ENCODE measurements around the gene MAP4K5. TPM values are rescaled to one million over a fixed set of nuclear protein-coding genes. Genes with fewer than 3 reads are reported as not detected.
"Not testable (repeated sequence)": the region's sequence is repeated elsewhere in the genome, so short reads cannot be mapped to it uniquely, and the experiment has no call there.

Gene MAP4K5
- total RNA-seq, 4 donors from 2014 or later: 81.5 to 138 (median 107) TPM

DNA sequence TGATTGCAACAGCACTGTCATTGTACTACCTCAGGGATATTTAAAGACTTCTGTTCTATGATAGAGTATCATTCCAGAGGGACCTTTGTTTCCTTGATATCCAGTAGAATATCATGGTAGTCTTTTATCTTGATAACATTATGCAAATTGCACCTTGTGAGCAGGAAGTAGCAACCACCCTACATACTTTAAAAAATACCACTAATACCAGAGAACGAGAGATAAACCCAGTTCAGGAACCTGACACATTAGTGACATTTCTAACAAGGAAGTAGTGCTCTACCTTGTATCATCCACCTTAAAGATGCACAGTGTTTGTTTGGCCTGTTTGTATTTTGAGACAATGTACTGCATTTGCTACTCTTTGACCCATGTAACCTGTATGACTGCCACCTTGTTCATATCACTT, 8.8 kb upstream of the MAP4K5 start:
- 83 to 100% methylated on average over 1 of the region's 1 CpG for WGBS, 2 donors (ENCODE audit: low coverage in 1 of 2)
- no peak for ATAC-seq

DNA sequence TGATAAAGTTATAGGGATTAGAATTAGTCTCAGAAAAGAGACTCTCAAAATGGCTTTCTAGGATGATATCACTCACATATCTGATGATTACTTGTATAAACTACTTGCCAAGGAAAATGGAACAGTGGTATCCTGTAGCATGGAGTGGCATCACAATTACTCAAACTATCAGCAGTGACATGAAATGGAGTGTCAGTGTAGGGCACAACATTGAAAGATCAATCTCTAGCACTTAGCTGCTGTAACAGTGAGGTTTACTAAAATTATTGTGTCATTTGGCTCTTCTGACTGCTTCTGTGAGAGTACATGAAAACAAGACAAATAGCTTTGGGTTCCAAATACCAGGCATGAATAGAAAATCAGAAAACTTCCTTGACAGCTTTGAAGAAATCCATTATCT, 6.7 kb upstream of the MAP4K5 start:
- Histone ChIP-seq H3K4me1 (peaks cover 0 to 8% (median 0%) of the 10 kb centered on the region in 3 donors), H3K27ac (no peak overlapping the region), H3K4me3 (no peak overlapping the region), H3K9me3 (no peaks in the 10 kb centered on the region), H3K27me3 (no peaks in the 10 kb centered on the region), H3K36me3 (no peaks in the 10 kb centered on the region)
- no peak for TF ChIP-seq EP300 (IDR thresholded peaks at IDR 0.05)
- no peak for TF ChIP-seq POLR2A (IDR thresholded peaks at IDR 0.05)
- TF ChIP-seq, protein P1, sequence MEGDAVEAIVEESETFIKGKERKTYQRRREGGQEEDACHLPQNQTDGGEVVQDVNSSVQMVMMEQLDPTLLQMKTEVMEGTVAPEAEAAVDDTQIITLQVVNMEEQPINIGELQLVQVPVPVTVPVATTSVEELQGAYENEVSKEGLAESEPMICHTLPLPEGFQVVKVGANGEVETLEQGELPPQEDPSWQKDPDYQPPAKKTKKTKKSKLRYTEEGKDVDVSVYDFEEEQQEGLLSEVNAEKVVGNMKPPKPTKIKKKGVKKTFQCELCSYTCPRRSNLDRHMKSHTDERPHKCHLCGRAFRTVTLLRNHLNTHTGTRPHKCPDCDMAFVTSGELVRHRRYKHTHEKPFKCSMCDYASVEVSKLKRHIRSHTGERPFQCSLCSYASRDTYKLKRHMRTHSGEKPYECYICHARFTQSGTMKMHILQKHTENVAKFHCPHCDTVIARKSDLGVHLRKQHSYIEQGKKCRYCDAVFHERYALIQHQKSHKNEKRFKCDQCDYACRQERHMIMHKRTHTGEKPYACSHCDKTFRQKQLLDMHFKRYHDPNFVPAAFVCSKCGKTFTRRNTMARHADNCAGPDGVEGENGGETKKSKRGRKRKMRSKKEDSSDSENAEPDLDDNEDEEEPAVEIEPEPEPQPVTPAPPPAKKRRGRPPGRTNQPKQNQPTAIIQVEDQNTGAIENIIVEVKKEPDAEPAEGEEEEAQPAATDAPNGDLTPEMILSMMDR (IDR thresholded peaks at IDR 0.05): no peak
- no peak for TF ChIP-seq POLR2AphosphoS5 (IDR thresholded peaks at IDR 0.05)
- ATAC-seq: no peak

More for the DNA sequence above, 8.8 kb upstream of the MAP4K5 start:
- TF ChIP-seq EP300 (IDR thresholded peaks at IDR 0.05): no peak
- no peak for TF ChIP-seq POLR2A (IDR thresholded peaks at IDR 0.05)
- TF ChIP-seq POLR2AphosphoS5 (IDR thresholded peaks at IDR 0.05): no peak
- Histone ChIP-seq H3K36me3 (no peaks in the 10 kb centered on the region), H3K4me1 (peaks cover 0 to 27% (median 0%) of the 10 kb centered on the region in 3 donors), H3K9me3 (no peaks in the 10 kb centered on the region), H3K27me3 (no peaks in the 10 kb centered on the region), H3K27ac (no peak overlapping the region), H3K4me3 (no peak overlapping the region)

DNA sequence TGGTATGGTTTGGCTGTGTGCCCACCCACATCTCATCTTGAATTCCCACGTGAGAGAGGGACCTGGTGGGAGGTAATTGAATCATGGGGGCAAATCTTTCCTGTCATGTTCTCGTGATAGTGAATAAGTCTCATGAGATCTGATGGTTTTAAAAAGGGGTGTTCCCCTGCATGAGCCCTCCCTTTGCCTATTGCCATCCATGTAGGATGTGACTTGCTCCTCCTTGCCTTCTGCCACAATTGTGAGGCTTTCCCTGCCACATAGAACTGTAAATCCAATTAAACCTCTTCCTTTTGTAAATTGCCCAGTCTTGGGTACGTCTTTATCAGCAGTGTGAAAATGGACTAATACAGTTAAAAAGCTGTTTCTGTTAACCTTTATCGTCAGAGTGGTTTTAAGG, 5.7 kb upstream of the MAP4K5 start:
- not testable (repeated sequence) for H3K27me3 ChIP-seq, H3K9me3 ChIP-seq, H3K36me3 ChIP-seq, H3K27ac ChIP-seq, ATAC-seq, H3K4me3 ChIP-seq, H3K4me1 ChIP-seq
- 53 to 57% methylated on average over 4 of the region's 4 CpGs for WGBS, 2 donors (ENCODE audit: low coverage in 1 of 2)

DNA sequence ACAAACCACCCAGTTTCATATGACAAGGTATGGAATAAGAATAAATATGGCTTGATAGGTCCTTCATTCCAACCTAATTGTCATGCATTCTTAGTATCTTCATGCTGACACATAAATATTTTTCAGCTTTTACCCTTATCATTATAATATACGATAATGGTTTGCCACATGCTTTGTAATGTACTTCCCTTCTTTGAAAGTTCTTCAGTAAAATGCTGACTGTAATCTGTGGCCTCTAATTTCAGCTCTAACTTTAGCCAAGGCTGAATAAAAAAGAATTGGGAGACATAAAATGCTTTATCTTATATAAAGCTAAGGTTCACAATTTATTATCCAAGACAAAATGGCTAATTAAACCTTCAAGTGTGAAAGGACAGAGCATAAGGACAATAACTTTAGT, 2.6 kb upstream of the MAP4K5 start:
- TF ChIP-seq, protein P1 (IDR thresholded peaks at IDR 0.05): no peak
- no peak for TF ChIP-seq POLR2AphosphoS5 (IDR thresholded peaks at IDR 0.05)
- no peak for TF ChIP-seq POLR2A (IDR thresholded peaks at IDR 0.05)
- TF ChIP-seq EP300 (IDR thresholded peaks at IDR 0.05): no peak
- WGBS, 2 donors (ENCODE audit: low coverage in 1 of 2): 60 to 74% methylated on average over 1 of the region's 1 CpG

DNA sequence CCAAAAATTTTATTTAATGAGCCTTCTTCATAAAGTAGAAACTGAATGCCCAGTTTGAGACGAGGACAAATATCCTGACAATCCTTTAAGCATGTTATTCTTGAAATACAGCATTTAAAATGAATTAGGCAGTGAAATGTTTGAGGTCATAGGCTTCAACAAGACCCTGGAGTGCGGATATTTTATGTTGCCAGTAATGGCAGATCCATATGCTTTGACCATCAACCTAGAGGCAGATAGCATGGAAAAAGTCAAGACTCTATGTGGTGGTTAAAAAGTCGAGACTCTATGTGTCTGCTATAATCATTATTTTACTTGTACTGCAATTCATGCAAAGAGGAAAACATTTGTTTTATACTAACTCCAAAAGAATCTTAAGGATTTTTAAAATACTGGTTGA, 2.0 kb upstream of the MAP4K5 start:
- peaks cover 0 to 30% (median 24%) of the 10 kb centered on the region in 3 donors for H3K4me1 ChIP-seq
- H3K36me3 ChIP-seq: no peaks in the 10 kb centered on the region
- no peaks in the 10 kb centered on the region for H3K27me3 ChIP-seq
- H3K4me3 ChIP-seq: no peak overlapping the region
- no peaks in the 10 kb centered on the region for H3K9me3 ChIP-seq
- ATAC-seq: no peak
- TF ChIP-seq POLR2A (IDR thresholded peaks at IDR 0.05): no peak
- 83 to 87% methylated on average over 3 of the region's 3 CpGs for WGBS, 2 donors (ENCODE audit: low coverage in 1 of 2)
- H3K27ac ChIP-seq: peak overlapping the region in 1 of 4 donors; percentile 9

More for the DNA sequence above, 2.6 kb upstream of the MAP4K5 start:
- H3K36me3 ChIP-seq: no peaks in the 10 kb centered on the region
- H3K4me3 ChIP-seq: no peak overlapping the region
- peaks cover 0 to 24% (median 19%) of the 10 kb centered on the region in 3 donors for H3K4me1 ChIP-seq
- no peak overlapping the region for H3K27ac ChIP-seq
- no peaks in the 10 kb centered on the region for H3K9me3 ChIP-seq
- ATAC-seq: no peak
- no peaks in the 10 kb centered on the region for H3K27me3 ChIP-seq

DNA sequence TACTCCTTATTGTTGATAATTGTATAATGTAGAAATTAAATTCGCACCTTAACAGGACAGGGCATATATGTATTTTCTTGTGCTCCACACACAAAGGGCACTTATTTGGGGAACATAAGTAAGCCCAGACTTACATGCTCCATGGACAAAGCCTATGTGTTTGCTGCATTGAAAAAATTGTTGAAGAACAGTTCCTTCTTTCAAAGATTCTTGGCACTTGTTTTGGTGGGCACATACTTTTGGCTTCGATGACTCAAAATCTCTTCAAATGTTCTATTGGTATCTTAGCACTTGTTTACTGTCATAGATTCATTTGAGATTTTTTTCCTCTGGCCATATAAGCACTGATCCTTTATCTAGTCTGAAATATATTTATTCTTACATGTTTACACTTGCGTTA, 1.4 kb upstream of the MAP4K5 start:
- Histone ChIP-seq H3K27ac (peak overlapping the region in 1 of 4 donors; percentile 9), H3K9me3 (no peaks in the 10 kb centered on the region), H3K36me3 (no peaks in the 10 kb centered on the region), H3K27me3 (no peaks in the 10 kb centered on the region), H3K4me1 (peaks cover 0 to 36% (median 27%) of the 10 kb centered on the region in 3 donors), H3K4me3 (no peak overlapping the region)
- WGBS, 2 donors (ENCODE audit: low coverage in 1 of 2): 71 to 76% methylated on average over 2 to 3 of the region's 3 CpGs
- TF ChIP-seq, protein P1 (IDR thresholded peaks at IDR 0.05): no peak
- no peak for TF ChIP-seq EP300 (IDR thresholded peaks at IDR 0.05)
- TF ChIP-seq POLR2A (IDR thresholded peaks at IDR 0.05): no peak
- no peak for TF ChIP-seq POLR2AphosphoS5 (IDR thresholded peaks at IDR 0.05)
- no peak for ATAC-seq
